HG03097 (cell line): ENCODE data around the gene EPHA8.

Experiments used
- ATAC-seq: cut with Tn5 transposase; IDR thresholded peaks from one replicate; pipeline ENCODE4 v1.9.1; 2021; ENCODE audit not compliant: unreplicated experiment, low FRiP score

EPHA8 gene

DNA sequence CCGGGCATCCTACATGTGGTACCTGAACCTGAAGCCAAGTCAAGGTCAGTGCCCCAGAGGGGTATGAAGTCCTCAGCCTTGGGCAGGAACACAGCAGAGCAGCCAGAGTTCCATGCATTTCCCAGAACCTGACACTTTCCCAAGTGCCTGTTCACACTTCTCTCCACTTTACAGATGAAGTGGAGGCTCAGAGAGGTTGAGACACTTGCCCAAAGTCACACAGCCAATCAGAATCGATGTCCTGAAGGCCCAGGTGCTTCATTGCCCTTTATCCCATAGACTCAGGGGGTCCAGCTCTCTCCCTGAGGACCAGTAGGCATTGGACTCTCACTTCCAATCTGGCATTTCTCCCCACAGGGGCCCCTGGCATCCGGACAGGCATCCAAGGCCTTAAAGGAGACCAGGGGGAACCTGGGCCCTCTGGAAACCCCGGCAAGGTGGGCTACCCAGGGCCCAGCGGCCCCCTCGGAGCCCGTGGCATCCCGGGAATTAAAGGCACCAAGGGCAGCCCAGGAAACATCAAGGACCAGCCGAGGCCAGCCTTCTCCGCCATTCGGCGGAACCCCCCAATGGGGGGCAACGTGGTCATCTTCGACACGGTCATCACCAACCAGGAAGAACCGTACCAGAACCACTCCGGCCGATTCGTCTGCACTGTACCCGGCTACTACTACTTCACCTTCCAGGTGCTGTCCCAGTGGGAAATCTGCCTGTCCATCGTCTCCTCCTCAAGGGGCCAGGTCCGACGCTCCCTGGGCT, 75.4 kb downstream of the EPHA8 start:
- no peak for ATAC-seq

DNA sequence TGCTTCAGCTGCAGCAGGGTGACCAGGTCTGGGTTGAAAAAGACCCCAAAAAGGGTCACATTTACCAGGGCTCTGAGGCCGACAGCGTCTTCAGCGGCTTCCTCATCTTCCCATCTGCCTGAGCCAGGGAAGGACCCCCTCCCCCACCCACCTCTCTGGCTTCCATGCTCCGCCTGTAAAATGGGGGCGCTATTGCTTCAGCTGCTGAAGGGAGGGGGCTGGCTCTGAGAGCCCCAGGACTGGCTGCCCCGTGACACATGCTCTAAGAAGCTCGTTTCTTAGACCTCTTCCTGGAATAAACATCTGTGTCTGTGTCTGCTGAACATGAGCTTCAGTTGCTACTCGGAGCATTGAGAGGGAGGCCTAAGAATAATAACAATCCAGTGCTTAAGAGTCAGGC, 76.0 kb downstream of the EPHA8 start:
- no peak for ATAC-seq

DNA sequence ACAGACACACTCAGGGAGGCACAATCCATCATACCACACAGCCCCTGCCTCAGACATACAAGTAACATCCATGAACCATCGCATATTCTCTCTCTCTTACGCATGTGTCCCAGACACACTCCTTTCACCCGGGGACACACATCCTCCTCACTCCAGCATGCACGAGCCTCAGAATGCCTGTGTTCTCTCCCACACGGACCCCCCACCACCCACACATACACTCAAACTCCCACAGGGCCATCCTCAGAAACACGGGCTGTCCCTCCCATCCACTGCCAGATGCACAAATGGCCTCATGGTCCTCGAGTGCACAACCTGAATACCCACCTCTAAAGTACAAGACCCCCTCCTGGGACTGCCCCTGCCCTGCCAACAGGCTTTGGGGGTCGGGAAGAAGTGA, 78.0 kb downstream of the EPHA8 start:
- ATAC-seq, result no peak

DNA sequence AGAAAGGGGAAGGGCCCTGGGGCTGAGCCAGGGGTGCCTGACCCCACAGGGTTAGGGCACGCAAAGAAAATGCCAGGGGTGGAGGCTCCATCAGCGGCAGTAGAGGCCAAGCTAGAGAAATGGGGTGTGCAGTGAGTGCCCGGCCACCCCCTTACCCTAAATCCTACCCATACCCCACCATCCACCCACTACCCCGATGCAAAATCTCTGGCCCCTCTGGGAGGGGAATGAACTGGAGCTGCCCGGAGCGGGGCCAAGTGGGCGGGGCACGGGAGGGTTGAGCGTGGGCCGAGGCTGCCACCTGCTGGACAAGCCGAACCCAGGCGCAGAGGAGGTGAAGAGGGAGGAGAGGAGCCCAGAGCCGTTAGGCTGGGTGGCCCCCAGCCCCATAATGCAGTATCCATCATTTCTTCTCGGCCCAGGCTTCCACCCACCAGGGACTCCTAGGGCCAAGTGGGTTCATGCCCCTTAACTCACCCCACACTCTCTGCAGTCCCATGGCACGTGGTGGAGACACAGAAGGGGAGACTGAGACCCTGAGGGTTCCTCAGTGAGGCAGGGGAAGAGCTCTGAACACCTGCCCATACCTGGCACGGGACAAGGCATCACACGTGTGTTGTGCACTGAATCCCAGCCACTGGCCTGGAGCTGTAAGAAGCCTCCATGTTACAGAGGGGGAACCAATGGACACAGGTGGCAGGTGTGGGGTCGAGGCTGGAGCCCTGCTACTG, 78.8 kb downstream of the EPHA8 start:
- ATAC-seq, result no peak

DNA sequence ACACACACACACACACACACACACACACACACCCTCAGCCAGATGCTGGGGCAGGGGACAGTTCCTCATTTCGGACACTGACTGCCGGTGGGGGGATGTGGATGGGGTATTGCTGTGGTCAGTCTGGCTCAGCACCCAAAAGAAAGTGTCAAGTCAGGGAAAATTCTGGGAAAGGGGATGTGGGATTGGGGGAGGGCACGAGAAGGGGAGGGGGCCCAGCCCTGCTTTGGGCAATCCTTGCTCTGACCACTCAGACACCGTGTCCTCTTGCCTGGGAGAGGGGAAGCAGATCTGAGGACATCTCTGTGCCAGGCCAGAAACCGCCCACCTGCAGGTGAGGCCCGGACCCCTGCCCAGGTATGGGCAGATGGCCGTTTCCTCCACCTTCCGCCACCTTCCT, 80.1 kb downstream of the EPHA8 start, which contains the start of gene C1QC:
Gene C1QC, plus strand, starts transcription at position 253 of the 400 bp plus-strand sequence. CDS start 391 bp downstream, outside the sequence.
- ATAC-seq, result no peak

DNA sequence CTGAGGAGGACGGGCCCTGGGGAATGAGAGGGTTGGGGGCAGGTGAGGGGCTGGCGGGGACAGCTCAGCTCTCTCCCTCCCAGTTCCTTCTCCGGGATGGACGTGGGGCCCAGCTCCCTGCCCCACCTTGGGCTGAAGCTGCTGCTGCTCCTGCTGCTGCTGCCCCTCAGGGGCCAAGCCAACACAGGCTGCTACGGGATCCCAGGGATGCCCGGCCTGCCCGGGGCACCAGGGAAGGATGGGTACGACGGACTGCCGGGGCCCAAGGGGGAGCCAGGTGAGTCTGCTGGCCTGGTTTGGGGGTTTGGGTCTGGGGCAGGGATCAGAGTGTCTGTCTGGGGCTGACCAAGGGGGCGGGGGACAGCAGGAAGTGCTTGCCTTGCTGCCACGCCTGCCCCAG, 80.6 kb downstream of the EPHA8 start:
- ATAC-seq, result no peak

DNA sequence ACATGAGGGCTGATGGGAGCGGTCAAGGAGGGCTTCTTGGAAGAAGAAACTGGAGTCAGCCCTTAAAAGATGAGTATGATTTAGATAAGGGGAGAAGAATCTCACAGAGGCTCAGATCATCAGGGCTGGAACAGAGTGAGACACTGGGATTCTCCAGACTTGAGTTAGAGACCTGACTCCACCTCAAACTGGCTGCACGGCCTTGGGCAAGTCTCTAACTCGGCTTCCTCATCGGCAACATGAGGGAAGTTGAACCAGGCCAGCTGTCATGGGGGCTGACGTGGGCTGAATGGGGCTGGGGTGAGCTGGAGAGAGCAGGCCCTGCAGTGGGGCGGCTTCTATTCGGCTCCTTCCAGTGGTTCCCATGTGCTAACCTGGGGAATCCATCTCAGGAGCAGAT, 82.6 kb downstream of the EPHA8 start:
- no peak for ATAC-seq

DNA sequence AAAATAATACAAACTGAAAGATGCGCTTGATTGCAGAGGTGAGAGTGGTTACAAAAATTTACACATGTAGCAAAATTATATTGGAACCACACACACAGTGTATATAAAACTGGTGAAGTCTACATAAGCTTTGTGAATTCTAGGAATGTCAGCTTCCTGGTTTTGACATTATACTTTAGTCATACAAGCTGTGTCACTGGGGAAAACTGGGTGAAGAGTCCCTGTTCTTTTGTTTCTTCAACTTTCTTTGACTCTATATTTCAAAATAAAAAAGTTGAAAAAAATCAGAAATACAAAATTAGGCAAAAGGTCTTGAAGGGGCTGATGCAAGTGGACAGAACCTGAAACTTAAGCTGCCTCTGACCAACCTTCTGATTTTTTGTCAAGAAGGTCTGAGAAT, 83.1 kb downstream of the EPHA8 start:
- no peak for ATAC-seq

DNA sequence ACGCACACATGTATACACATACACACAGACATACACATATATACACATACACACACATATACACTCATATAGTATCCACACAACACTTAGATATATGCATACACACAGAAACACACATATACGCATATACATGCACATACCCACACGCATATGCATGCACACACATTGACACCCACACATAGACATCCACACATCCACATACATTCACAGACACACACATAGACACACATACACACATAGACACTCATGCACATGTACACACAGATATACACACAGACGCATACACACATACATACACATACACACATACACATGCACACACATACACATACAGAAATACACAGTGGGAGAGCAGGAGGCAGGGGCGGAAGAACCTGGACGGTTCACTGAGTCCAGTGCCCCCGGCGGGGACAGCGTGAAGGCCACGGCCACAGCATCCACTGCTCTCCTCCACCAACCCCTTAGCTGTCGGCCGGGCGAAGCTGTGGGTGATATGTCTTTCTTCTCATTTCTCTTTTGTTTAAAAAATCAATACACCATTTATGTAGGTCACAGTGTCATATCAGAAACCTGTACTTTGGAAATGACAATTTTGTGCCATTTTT, 86.9 kb downstream of the EPHA8 start:
- ATAC-seq, result no peak

DNA sequence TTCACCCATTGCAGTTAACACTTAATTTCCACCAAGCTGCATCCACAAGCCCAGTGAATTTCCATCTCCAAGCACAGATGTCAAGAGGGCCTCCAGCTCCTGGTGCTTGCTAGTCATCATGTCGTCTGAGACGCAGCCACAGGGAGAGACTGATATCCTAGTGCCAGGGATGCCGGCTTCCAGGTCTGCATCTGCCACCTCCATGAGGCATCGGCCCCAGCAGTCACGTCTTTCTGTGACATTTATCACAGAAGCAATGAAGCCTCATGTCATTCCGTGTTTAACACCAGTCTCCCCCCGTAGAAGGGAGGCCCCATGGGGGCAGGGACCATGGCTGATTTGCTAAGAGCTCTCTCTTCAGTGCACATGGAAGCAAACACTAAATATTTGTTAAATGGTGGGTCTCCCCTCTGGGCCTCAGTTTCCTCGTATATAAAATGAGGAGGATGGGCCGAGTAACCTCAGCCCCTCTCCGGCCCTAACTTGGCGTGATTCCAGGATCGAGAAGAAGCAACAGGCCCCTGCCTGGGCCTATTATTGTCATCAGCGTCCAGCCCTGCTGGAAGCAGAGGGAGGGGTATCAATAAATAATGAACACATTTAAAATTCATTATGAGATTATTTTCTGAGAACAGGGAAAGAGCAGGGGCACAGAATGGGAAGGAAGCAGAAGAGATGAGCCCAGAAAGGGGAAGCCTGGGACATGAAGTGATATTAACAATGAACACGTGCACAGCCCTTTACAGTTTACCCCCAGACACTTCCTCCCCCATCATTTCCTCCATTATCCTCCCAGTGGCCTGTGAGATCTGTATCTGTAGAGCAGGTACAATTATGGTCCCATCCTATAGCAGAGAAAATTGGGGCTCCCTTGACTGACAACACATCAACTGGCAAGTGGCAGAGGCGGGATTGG, 88.9 kb downstream of the EPHA8 start:
- ATAC-seq, result no peak

DNA sequence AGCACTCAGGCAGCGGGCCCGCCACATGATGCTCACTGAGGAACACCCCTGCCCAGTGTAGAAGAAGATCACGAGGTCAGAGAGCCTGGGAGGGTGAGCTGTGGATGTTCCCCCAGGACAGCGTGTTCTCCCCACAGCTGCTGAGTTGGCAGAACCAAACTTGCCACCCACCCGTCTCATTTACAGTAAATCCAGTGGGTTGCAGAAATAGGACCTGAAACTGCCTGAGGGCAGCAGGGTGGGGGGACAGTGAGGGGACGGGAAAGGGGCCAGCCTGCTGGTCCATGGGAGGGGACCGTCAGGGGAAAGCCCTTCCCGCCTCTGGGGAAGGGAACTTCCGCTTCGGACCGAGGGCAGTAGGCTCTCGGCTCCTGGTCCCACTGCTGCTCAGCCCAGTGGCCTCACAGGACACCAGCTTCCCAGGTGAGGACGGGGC, 89.6 kb downstream of the EPHA8 start, which contains the start of gene C1QB:
Gene C1QB, plus strand, starts transcription at position 356 of the 436 bp plus-strand sequence. CDS start 6,227 bp downstream, outside the sequence.
- ATAC-seq, result no peak
